Left ventricle myocardium inferior (tissue), 1 donor: Measurements from ENCODE around the gene HSPA1B. TPM values are rescaled to one million over a fixed set of nuclear protein-coding genes. Genes with fewer than 3 reads are reported as not detected.
"Not testable (repeated sequence)": the region's sequence is repeated elsewhere in the genome, so short reads cannot be mapped to it uniquely, and the experiment has no call there.

Experiments
- DNase-seq: peaks from one replicate; pipeline ENCODE4 v3.0.0-alpha.2; 2020
- H3K27ac ChIP-seq: fragments of 200-600 bp; replicated peaks from 2 replicates; pipeline ENCODE4 v1.8.0; 2021
- H3K27me3 ChIP-seq: fragments of 200-600 bp; 2 replicates; pipeline ENCODE4 v1.8.0; 2021; ENCODE audit warnings: low read depth
- H3K36me3 ChIP-seq: fragments of 200-600 bp; 2 replicates; pipeline ENCODE4 v1.8.0; 2021
- H3K4me1 ChIP-seq: fragments of 200-600 bp; 2 replicates; pipeline ENCODE4 v1.8.0; 2021
- H3K4me3 ChIP-seq: fragments of 200-600 bp; 2 replicates; pipeline ENCODE4 v1.8.0; 2021; ENCODE audit warnings: mild to moderate bottlenecking, moderate library complexity
- H3K9me3 ChIP-seq: fragments of 200-600 bp; replicated peaks from 2 replicates; pipeline ENCODE4 v1.8.0; 2021
- intact Hi-C: fragments of 100-400 bp; cut with micrococcal nuclease; formaldehyde crosslinking; loops from one replicate; pipeline ENCODE4 v1.11.0; 2022
- total RNA-seq: library from RNA; stranded (reverse); fragmentation: NEBNext Ultra II Directional; extraction: Animal tissue kit (Norgen Biotek cat#: 25700); gene quantifications from one replicate; pipeline ENCODE4 v1.2.1, GENCODE V29; 2021
- TF ChIP-seq, protein P1 (sequence below): fragments of 200-600 bp; IDR thresholded peaks from 2 replicates; pipeline ENCODE4 v1.8.0; 2021; ENCODE audit warnings: antibody characterized with exemption, mild to moderate bottlenecking, borderline replicate concordance
- donor health status: DM: no; HTN: yes; CAD: no; lungs with severe emphysema.

The HSPA1B gene
- total RNA-seq, 1 donor from 2014 or later: 184 TPM

DNA sequence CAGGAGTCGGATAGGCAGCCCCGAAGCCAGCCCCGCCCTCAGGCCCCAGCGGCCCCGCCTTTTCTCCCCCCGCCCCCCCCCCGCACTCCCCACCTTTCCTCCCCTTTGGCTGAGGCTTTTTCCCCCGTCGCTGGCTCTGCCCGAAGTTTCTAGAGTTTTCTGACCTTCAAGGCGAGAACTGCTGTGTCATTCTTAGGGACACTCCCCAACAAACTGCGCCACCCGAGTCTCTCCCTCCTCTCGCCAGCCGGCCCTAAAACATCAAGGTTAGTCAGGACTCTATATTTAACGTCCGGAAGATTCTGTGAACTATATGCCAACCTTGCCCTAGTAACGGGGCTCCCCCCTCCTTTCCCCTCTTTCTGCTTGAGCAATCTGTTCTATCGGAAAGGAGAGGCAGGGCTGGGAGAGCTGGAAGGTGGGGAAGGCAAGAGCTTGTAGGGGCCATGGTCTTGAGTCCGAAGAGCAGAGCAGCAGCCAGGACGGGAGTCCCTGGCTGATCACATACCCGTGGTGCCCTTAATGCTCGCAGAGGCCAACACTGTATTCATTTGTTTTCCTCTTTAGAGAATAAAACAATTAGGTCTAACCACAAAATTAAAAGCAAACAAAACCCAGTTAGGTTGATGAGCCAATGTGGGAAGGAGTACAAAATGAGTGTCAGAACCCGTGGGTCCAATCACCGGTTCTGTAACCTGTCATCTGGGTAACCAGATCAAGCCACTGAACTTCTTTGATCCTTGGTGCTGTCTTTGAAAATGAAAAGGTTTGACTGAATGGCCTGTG, 5.3 kb upstream of the HSPA1B start:
- no peaks in the 10 kb centered on the region for H3K27me3 ChIP-seq
- peak overlapping the region; percentile 71 for H3K4me3 ChIP-seq
- intact Hi-C loops: no loop called here
- TF ChIP-seq, protein P1, sequence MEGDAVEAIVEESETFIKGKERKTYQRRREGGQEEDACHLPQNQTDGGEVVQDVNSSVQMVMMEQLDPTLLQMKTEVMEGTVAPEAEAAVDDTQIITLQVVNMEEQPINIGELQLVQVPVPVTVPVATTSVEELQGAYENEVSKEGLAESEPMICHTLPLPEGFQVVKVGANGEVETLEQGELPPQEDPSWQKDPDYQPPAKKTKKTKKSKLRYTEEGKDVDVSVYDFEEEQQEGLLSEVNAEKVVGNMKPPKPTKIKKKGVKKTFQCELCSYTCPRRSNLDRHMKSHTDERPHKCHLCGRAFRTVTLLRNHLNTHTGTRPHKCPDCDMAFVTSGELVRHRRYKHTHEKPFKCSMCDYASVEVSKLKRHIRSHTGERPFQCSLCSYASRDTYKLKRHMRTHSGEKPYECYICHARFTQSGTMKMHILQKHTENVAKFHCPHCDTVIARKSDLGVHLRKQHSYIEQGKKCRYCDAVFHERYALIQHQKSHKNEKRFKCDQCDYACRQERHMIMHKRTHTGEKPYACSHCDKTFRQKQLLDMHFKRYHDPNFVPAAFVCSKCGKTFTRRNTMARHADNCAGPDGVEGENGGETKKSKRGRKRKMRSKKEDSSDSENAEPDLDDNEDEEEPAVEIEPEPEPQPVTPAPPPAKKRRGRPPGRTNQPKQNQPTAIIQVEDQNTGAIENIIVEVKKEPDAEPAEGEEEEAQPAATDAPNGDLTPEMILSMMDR: no peak
- peaks cover 80% of the 10 kb centered on the region for H3K4me1 ChIP-seq
- H3K9me3 ChIP-seq: no peaks in the 10 kb centered on the region
- peak overlapping the region; percentile 98 for H3K27ac ChIP-seq
- DNase-seq: peak; percentile 84
- H3K36me3 ChIP-seq: no peaks in the 10 kb centered on the region

DNA sequence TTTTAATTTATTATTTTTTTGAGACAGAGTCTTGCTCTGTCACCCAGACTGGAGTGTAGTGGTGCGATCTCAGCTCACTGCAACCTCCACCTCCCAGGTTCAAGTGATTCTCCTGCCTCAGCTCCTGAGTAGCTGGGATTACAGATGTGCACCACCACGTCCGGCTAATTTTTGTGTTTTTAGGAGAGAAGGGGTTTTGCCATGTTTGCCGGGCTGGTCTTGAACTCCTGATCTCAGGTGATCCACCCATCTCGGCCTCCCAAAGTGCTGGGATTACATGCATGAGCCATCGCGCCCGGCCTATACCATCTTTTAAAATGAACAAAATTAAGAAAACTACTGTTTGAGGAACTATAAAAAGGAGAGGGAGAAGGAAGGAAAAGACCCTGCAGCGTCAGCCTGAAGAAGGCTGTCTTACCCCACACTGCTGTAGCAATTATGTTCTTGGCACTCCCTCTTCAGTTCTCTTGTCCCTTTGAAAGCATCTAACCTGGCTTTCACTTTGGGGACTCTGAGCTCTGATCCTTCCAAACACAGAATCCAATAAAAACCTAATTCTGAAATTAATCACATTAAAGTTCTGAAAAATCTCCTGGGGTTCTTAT, 3.8 kb upstream of the HSPA1B start:
- intact Hi-C loops, H3K9me3 ChIP-seq, DNase-seq, H3K4me3 ChIP-seq, H3K36me3 ChIP-seq, H3K27me3 ChIP-seq: not testable (repeated sequence)
- Histone ChIP-seq H3K27ac (peak overlapping the region; percentile 98), H3K4me1 (peaks cover 66% of the 10 kb centered on the region)

DNA sequence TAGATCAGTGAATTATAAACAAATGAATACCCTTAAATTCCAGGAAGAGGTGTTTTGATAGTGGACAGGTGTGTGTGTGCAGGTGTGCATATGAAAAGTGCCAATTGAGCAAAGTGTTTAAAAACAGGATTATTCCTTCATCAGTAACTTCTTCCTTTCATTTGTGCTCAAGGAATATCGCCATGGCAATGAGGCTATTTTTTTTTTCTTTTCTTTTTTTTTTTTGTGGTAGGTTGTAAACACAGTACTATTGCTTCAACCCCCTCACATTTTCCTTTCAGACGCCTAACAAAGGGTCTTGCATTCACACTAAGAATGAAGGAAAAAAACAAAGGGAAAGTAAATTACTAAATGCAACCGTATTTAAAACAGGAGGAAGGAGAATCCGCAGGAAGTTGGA, 2.0 kb upstream of the HSPA1B start:
- H3K9me3 ChIP-seq: no peaks in the 10 kb centered on the region
- H3K27me3 ChIP-seq: no peaks in the 10 kb centered on the region
- no peaks in the 10 kb centered on the region for H3K36me3 ChIP-seq
- peak overlapping the region; percentile 99 for H3K27ac ChIP-seq
- no peak overlapping the region for H3K4me3 ChIP-seq
- peaks cover 55% of the 10 kb centered on the region for H3K4me1 ChIP-seq
- intact Hi-C loops: no loop called here
- TF ChIP-seq, protein P1: no peak
- DNase-seq: no peak

DNA sequence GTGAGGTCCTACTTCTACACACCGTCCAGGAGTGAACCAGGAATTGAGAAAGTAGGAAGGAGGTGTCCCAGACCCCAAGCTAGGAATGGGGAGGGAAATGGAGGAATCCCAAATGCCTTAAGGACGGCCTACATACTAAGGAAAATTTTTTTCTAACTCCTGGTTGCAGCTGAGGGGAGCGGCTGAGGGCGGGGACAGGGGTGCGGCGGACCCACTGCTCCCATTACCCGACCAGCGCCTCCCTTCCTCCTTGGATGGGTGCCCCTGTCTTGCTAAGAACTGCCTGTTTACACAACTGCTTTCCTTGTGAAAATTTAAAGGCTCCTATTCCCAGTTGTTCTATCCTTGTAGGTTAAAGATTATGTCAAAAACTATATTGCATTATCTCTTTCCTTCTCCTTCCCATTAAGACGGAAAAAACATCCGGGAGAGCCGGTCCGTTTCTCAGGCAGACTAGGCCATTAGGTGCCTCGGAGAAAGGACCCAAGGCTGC, 699 bp upstream of the HSPA1B start:
- H3K4me1 ChIP-seq: peaks cover 57% of the 10 kb centered on the region

DNA sequence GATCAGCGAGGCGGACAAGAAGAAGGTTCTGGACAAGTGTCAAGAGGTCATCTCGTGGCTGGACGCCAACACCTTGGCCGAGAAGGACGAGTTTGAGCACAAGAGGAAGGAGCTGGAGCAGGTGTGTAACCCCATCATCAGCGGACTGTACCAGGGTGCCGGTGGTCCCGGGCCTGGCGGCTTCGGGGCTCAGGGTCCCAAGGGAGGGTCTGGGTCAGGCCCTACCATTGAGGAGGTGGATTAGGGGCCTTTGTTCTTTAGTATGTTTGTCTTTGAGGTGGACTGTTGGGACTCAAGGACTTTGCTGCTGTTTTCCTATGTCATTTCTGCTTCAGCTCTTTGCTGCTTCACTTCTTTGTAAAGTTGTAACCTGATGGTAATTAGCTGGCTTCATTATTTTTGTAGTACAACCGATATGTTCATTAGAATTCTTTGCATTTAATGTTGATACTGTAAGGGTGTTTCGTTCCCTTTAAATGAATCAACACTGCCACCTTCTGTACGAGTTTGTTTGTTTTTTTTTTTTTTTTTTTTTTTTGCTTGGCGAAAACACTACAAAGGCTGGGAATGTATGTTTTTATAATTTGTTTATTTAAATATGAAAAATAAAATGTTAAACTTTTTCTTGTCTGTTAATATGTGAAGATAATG, 2.2 kb downstream of the HSPA1B start:
- peak overlapping the region; percentile 67 for H3K27ac ChIP-seq
- DNase-seq: no peak

More for the DNA sequence above, 699 bp upstream of the HSPA1B start:
- Histone ChIP-seq H3K4me3 (peak overlapping the region; percentile 79), H3K27ac (peak overlapping the region; percentile 99), H3K9me3 (no peaks in the 10 kb centered on the region), H3K27me3 (no peaks in the 10 kb centered on the region), H3K36me3 (no peaks in the 10 kb centered on the region)
- intact Hi-C loops: no loop called here
- peak; percentile 90 for DNase-seq
- TF ChIP-seq, protein P1: no peak

More for the DNA sequence above, 2.2 kb downstream of the HSPA1B start:
- Histone ChIP-seq H3K9me3 (no peaks in the 10 kb centered on the region), H3K4me3 (peak overlapping the region; percentile 84), H3K36me3 (no peaks in the 10 kb centered on the region), H3K4me1 (peaks cover 49% of the 10 kb centered on the region), H3K27me3 (no peaks in the 10 kb centered on the region)
- intact Hi-C loops: no loop called here
- TF ChIP-seq, protein P1: peak; percentile 51
